ENCODE results near the gene SHF. TPM values are rescaled to one million over a fixed set of nuclear protein-coding genes. Genes with fewer than 3 reads are reported as not detected.

Gene SHF
- total RNA-seq, 6 donors from 2014 or later: 1.4 to 8.0 (median 5.1) TPM

GRCh38 chr15:45128971-45129639 is 58.7 kb downstream of the SHF start:
- TF ChIP-seq POLR2A (IDR thresholded peaks at IDR 0.05) (no peak), CTCF (IDR thresholded peaks at IDR 0.05) (no peak), EP300 (IDR thresholded peaks at IDR 0.05) (no peak), POLR2AphosphoS5 (IDR thresholded peaks at IDR 0.05) (no peak)
- no peaks in the 10 kb centered on the region for H3K36me3 ChIP-seq
- peak overlapping the region; percentile 65 to 91 (median 82) for H3K27ac ChIP-seq
- H3K4me3 ChIP-seq: peak overlapping the region in 3 of 4 donors; percentile 53 to 58 (median 55)
- H3K27me3 ChIP-seq: peaks cover 0 to 17% (median 4%) of the 10 kb centered on the region in 4 donors
- peaks cover 4 to 41% (median 15%) of the 10 kb centered on the region in 4 donors for H3K4me1 ChIP-seq
- ATAC-seq (ENCODE audit: low FRiP score in 2 of 2) (peak; percentile 36 to 61), DNase-seq (peak in 1 of 2 donors; percentile 83)
- no peaks in the 10 kb centered on the region for H3K9me3 ChIP-seq
- 9 to 17% methylated on average over 20 to 29 of the region's 47 CpGs for WGBS, 2 donors

GRCh38 chr15:45126535-45127158 is 61.1 kb downstream of the SHF start:
- H3K36me3 ChIP-seq: no peaks in the 10 kb centered on the region
- H3K4me3 ChIP-seq: no peak overlapping the region
- no peak for ATAC-seq (ENCODE audit: low FRiP score in 2 of 2)
- peaks cover 0 to 16% (median 4%) of the 10 kb centered on the region in 4 donors for H3K27me3 ChIP-seq
- DNase-seq: no peak
- 54 to 64% methylated on average over 2 of the region's 2 CpGs for WGBS, 2 donors
- no peak overlapping the region for H3K27ac ChIP-seq
- TF ChIP-seq CTCF (IDR thresholded peaks at IDR 0.05): peak; percentile 42 to 66 (median 54)
- TF ChIP-seq POLR2A (IDR thresholded peaks at IDR 0.05): no peak
- H3K9me3 ChIP-seq: no peaks in the 10 kb centered on the region
- peaks cover 3 to 18% (median 5%) of the 10 kb centered on the region in 4 donors for H3K4me1 ChIP-seq

- H3K4me3 ChIP-seq: no peak overlapping the region
- H3K9me3 ChIP-seq: no peaks in the 10 kb centered on the region
- TF ChIP-seq POLR2A (IDR thresholded peaks at IDR 0.05) (no peak), POLR2AphosphoS5 (IDR thresholded peaks at IDR 0.05) (no peak), EP300 (IDR thresholded peaks at IDR 0.05) (no peak), CTCF (IDR thresholded peaks at IDR 0.05) (no peak)
- H3K36me3 ChIP-seq: peaks cover 0 to 9% (median 3%) of the 10 kb centered on the region in 4 donors
- DNase-seq (peak in 1 of 2 donors; percentile 58), ATAC-seq (ENCODE audit: low FRiP score in 2 of 2) (peak in 1 of 2 donors; percentile 51)
- peaks cover 0 to 4% (median 0%) of the 10 kb centered on the region in 4 donors for H3K4me1 ChIP-seq
- H3K27me3 ChIP-seq: no peaks in the 10 kb centered on the region
- H3K27ac ChIP-seq: no peak overlapping the region
Observed at GRCh38 chr15:45123397-45123796, 64.4 kb downstream of the SHF start.

- no peak for TF ChIP-seq CTCF (IDR thresholded peaks at IDR 0.05)
- TF ChIP-seq EP300 (IDR thresholded peaks at IDR 0.05): no peak
- no peak for TF ChIP-seq POLR2A (IDR thresholded peaks at IDR 0.05)
- no peak for TF ChIP-seq POLR2AphosphoS5 (IDR thresholded peaks at IDR 0.05)
- no peaks in the 10 kb centered on the region for H3K9me3 ChIP-seq
- no peak overlapping the region for H3K27ac ChIP-seq
- DNase-seq: no peak
- no peak overlapping the region for H3K4me3 ChIP-seq
- no peak for ATAC-seq (ENCODE audit: low FRiP score in 2 of 2)
- H3K27me3 ChIP-seq: peaks cover 0 to 2% (median 1%) of the 10 kb centered on the region in 4 donors
- H3K36me3 ChIP-seq: peaks cover 0 to 9% (median 3%) of the 10 kb centered on the region in 4 donors
- WGBS, 2 donors: 81 to 89% methylated on average over 5 to 7 of the region's 7 CpGs
- H3K4me1 ChIP-seq: peaks cover 3 to 4% (median 3%) of the 10 kb centered on the region in 4 donors
Observed at GRCh38 chr15:45122719-45123118, 65.0 kb downstream of the SHF start.
